Testis (tissue), 2 donors: ENCODE data around the gene CAPN5.

Experiments used
- POLR2A ChIP-seq: fragments of 450-650 bp; IDR thresholded peaks from one replicate; pipeline ENCODE4 v1.6.1; 2017; ENCODE audit warnings: antibody characterized with exemption, mild to moderate bottlenecking, moderate library complexity
- TF ChIP-seq, protein P1 (sequence below), 3 experiments: fragments of 450-650 bp in 2 of 3; fragments of 200-600 bp in 1 of 3; sonication (generic) in 1 of 3; IDR thresholded peaks; one replicate each; pipeline ENCODE4 v1.5.1; 2016 to 2019; ENCODE audit warnings: antibody characterized with exemption in 3 of 3, mild to moderate bottlenecking in 2 of 3, moderate library complexity in 1 of 3

DNA sequence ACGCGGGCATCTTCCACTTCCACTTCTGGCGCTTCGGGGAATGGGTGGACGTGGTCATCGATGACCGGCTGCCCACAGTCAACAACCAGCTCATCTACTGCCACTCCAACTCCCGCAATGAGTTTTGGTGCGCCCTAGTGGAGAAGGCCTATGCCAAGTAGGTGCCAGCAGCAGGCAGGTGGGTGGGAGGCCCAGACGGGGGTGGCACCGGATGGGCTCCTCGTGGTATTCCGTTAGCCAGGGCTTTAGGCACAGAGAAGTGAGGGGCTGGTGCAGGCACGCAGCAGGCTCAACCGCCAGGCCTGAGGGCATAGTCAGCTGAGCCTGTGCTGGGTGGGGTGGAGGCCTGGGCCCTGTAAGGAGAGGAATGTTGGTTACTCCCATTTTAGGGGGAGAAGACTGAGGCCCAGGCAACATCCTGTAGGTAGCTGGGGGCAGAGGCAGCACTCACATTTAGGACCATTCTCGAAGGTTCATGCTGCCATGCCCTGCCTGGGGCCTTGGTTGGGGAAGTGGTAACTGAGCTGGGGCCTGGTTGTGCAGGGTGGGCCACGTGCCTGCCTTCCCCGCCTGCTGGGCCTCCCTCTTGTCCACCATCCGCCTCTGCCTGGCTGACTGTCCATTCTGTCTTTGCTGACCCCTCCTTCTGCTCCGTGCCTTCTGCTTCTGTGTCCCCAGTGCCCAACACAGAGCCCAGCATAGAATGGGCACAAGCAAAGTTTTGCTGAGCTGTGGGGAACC lies 46.0 kb downstream of the CAPN5 start:
- TF ChIP-seq, protein P1, sequence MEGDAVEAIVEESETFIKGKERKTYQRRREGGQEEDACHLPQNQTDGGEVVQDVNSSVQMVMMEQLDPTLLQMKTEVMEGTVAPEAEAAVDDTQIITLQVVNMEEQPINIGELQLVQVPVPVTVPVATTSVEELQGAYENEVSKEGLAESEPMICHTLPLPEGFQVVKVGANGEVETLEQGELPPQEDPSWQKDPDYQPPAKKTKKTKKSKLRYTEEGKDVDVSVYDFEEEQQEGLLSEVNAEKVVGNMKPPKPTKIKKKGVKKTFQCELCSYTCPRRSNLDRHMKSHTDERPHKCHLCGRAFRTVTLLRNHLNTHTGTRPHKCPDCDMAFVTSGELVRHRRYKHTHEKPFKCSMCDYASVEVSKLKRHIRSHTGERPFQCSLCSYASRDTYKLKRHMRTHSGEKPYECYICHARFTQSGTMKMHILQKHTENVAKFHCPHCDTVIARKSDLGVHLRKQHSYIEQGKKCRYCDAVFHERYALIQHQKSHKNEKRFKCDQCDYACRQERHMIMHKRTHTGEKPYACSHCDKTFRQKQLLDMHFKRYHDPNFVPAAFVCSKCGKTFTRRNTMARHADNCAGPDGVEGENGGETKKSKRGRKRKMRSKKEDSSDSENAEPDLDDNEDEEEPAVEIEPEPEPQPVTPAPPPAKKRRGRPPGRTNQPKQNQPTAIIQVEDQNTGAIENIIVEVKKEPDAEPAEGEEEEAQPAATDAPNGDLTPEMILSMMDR (IDR thresholded peaks at IDR 0.05), result no peak
- no peak for TF ChIP-seq POLR2A
